GM21723 (cell line): ENCODE results near the gene KAZN.
"Not testable (repeated sequence)": the region's sequence is repeated elsewhere in the genome, so short reads cannot be mapped to it uniquely, and the experiment has no call there.

ENCODE experiments used
- ATAC-seq: cut with Tn5 transposase; IDR thresholded peaks from one replicate; pipeline ENCODE4 v1.9.1; 2021; ENCODE audit warnings: mild to moderate bottlenecking, moderate library complexity; ENCODE audit not compliant: unreplicated experiment

KAZN gene

GRCh38 chr1:15039017-15039648, 440.6 kb downstream of the KAZN start:
- ATAC-seq = no peak

- no peak for ATAC-seq
Observed at GRCh38 chr1:15039901-15040300, 441.4 kb downstream of the KAZN start.

DNA sequence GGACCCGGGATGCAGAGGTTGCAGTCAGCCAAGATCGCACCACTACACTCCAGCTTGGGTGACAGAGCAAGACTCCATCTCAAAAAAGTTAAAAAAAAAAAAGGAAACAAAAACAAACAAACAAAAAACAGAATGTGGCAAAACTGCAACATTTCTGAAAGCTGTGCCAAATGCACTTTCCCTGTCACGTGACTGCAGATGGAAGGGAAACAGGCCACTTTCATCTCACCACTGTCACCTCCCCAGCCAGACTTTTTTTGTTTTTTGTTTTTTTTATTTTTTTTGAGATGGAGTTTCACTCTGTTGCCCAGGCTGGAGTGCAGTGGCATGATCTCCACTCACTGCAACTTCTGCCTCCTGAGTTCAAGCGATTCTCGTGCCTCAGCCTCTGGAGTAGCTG, 442.2 kb downstream of the KAZN start:
- not testable (repeated sequence) for ATAC-seq

DNA sequence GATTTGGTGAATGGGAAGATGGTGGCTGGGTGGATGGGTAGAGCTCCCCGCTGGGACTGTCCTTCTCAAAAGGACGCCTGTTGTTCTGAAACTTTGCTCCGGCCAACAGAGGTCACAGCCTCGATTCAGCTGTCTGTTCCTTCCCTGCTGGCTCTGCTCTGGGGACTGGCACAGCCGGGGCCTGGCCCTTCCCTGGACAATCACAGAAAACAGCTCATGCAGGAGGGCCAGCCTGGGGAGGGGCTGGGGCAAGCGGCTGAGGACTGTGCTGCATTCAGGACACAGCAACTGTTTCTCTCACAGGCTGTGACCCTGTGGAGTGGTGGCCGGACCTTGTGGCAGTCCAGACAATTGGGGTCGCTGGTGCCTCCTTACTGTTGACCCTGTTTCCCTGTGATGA, 444.4 kb downstream of the KAZN start:
- no peak for ATAC-seq

- no peak for ATAC-seq
Observed at GRCh38 chr1:15043934-15044333, 445.4 kb downstream of the KAZN start.

GRCh38 chr1:15045123-15045522, 446.6 kb downstream of the KAZN start:
- no peak for ATAC-seq

GRCh38 chr1:15046487-15047165, 448.1 kb downstream of the KAZN start:
- no peak for ATAC-seq

GRCh38 chr1:15047237-15047636, 448.8 kb downstream of the KAZN start:
- ATAC-seq = no peak

- ATAC-seq = no peak
Observed at GRCh38 chr1:15048437-15048980, 450.0 kb downstream of the KAZN start.

DNA sequence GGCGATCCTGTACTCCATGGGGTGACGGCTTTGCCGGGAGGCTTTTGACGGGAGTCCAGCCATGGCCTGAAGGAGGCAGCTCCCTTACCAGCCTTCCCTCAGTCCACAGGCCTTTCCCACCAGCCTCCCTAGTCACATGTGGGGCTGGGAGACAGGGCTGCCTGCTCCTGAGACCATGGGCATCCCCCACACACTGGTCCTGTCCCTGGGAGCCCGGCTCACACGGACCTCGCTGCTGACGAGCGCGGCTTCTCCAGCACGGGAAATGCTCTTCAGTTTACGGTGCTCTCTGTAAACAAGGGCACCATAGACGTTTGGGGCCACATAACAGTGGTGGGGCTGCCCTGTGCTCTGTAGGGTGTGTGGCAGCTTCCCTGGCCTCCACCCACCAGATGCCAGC, 450.6 kb downstream of the KAZN start:
- no peak for ATAC-seq

DNA sequence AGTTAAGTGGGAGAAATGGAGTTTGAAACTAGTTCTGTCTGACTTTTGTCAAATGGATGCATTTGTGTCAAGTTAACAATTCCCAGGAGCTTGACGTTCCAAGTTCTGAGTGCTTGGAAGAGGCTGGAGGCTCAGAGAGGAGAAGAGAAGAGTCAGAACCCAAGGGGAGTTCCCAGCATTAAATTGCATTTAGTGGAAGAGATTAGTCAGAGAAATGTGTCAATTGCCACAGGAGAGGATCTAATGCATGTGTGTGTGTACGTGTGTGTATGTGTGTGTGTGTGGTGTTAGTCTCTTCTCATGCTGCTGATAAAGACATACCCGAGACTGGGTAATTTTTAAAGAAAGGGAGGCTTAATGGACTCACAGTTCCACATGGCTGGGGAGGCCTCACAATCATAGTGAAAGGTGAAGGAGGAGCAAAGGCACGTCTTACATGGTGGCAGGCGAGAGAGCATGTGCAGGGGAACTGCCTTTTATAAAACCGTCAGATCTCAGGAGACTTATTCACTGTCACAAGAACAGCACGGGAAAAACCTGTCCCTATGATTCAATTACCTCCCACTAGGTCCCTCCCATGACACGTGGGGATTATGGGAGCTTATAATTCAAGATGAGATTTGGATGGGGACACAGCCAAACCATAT, 453.5 kb downstream of the KAZN start:
- ATAC-seq = no peak

DNA sequence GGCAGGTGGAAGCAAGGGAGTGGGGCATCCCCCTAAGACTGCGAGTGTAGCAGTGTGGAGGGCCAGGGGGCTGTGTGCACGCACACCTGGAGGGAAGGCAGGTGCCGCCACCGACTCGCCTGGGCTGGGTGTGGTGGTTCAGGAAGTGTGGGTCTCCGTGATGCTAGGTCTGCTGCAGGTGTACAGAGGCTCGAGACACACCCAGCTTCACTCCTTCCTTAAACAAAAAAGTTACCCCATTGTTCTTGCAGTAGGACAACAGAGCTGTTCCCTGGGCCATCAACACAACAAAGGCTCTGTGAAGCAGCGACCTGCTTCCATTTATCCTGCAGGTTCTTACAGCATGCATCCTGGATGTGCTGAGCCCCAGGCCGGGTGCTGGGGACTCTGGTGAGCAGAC, 454.7 kb downstream of the KAZN start:
- no peak for ATAC-seq

- ATAC-seq = no peak
Observed at GRCh38 chr1:15055736-15056415, 457.4 kb downstream of the KAZN start.

GRCh38 chr1:15056515-15057285, 458.2 kb downstream of the KAZN start:
- ATAC-seq = no peak

DNA sequence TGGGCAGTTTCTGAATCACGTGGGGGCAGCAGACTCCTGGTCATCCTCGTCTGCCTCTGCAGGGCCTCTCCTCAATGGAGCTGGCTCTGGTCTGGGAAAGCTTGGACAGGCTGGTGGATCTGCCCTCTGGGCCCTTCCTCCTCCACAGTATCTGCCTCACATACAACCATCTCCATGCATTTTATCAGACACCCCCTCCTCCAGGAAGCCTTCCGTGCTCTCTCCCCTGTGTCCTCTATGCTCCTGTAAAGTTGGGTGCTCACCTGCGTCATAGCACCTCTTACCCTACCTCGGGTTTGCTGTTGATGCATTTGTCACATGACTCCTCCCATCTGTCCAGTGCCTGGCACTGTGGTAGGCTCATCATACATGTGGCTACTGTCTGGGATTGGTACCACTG, 459.3 kb downstream of the KAZN start:
- ATAC-seq = no peak

DNA sequence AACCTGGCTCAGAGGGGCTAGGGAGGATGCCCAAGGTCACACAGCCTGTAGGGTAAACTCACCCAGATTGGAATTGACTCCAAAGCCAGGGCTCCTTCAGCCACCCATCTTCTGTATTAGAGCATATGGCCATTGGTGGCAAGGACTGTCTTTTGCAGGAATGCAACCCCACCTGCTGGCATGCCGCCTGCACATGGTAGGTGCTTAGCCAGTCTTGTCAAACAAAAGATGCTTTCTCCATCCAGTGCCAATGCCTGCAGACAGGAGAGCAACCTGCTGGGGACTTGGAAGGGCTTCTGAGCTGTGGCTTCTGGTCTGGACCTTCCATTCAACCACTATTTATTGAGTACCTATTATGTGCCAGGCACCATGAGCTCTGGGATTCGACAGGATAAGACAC, 459.8 kb downstream of the KAZN start:
- ATAC-seq = no peak

DNA sequence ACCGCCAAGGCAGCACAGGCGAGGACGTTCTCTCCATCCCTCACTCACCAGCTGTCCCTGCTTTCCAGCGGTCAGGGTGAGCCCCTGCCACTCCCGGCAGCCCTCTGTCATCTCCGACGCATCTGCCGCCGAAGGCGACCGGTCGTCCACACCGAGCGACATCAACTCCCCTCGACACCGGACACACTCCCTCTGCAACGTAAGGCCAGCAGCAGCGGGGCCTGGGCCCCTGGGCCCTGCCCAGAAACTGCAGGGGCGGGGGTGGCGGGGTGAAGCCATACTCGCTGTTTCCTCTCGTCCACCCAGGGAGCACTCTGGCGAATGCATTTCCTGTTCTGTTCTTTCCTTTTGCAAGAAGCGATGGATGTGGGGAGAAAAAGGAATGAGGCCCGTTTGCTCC, 461.6 kb downstream of the KAZN start:
- ATAC-seq = no peak

GRCh38 chr1:15062479-15063099, 464.1 kb downstream of the KAZN start:
- no peak for ATAC-seq

GRCh38 chr1:15063346-15063745, 464.9 kb downstream of the KAZN start:
- ATAC-seq = no peak

DNA sequence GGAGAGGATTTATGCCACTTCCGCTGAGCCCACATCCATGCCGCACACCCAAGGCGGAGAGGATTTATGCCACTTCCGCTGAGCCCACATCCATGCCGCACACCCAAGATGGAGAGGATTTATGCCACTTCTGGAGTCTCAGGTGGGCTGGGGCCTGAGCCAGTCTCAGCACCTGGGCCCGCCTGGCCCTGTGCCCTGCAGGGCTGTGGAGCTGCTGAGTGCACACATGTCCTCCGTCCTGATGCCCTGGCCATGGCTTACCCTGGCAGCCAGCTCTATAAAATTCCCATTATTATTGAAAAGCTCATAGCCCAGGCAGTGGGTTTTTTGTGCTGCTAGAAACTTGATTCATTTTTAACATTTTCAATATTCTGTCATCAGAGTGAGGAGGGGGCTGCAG, 465.3 kb downstream of the KAZN start:
- no peak for ATAC-seq
